Skeletal muscle tissue (tissue), 4 donors: Measurements from ENCODE around the gene SRSF4. TPM values are rescaled to one million over a fixed set of nuclear protein-coding genes. Genes with fewer than 3 reads are reported as not detected.

Experiments used
- H3K27ac ChIP-seq: one replicate; pipeline ENCODE4 v1.7.0; 2013; ENCODE audit warnings: mild to moderate bottlenecking, low read depth, low read length, inconsistent platforms
- H3K27me3 ChIP-seq, 3 donors: one replicate each; pipeline ENCODE4 v1.7.0; 2013; ENCODE audit warnings: low read length in 3 of 3; ENCODE audit not compliant: control insufficient read depth in 3 of 3, insufficient read depth in 3 of 3
- H3K36me3 ChIP-seq, 3 donors: one replicate each; pipeline ENCODE4 v1.7.0; 2013; ENCODE audit warnings: low read length in 3 of 3; ENCODE audit not compliant: control insufficient read depth in 3 of 3, insufficient read depth in 3 of 3
- H3K4me1 ChIP-seq, 3 donors: one replicate each; pipeline ENCODE4 v1.7.0; 2013; ENCODE audit warnings: low read length in 3 of 3, mild to moderate bottlenecking in 3 of 3; ENCODE audit not compliant: control insufficient read depth in 3 of 3, insufficient read depth in 3 of 3
- H3K4me3 ChIP-seq, 3 donors: one replicate each; pipeline ENCODE4 v1.7.0; 2013; ENCODE audit warnings: low read length in 3 of 3
- H3K9ac ChIP-seq, 3 donors: one replicate each; pipeline ENCODE4 v1.7.0; 2013; ENCODE audit warnings: low read length in 3 of 3, mild to moderate bottlenecking in 3 of 3, moderate library complexity in 2 of 3, low read depth in 1 of 3
- H3K9me3 ChIP-seq, 3 donors: one replicate each; pipeline ENCODE4 v1.7.0; 2013; ENCODE audit warnings: low read length in 3 of 3; ENCODE audit not compliant: control insufficient read depth in 3 of 3
- total RNA-seq: library from RNA; depleted of rRNA; stranded (reverse); fragments of >200 nt; gene quantifications from one replicate; pipeline ENCODE4 v1.2.3, GENCODE V29; 2014
- donor health status: Osteomylitis.

SRSF4 gene
- total RNA-seq, 1 donor from 2014 or later = 39.1 TPM

DNA sequence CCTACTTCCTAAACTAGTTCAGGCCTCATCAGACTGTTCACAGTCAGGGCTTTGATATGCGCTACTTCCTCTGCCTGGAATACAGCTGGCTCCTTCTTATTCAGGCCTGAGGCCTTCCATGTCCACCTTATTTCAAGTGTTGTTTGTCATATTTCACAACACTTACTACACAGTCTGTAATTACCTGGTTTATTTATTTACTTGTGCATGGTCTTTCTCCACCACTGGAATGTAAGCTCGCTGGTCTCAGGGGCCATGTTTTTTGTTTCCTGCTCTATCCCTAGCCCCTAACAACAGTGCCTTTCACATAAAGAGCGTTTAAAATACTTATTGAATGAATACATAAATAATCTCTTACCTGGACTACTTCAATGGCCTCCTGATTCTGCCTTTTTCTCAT is 4.6 kb upstream of the SRSF4 start:
- no peak overlapping the region for H3K9ac ChIP-seq
- H3K4me3 ChIP-seq = no peak overlapping the region
- H3K27me3 ChIP-seq = no peaks in the 10 kb centered on the region
- H3K27ac ChIP-seq = no peak overlapping the region
- H3K4me1 ChIP-seq = no peaks in the 10 kb centered on the region
- no peaks in the 10 kb centered on the region for H3K36me3 ChIP-seq
- no peaks in the 10 kb centered on the region for H3K9me3 ChIP-seq

- Histone ChIP-seq H3K27ac (no peak overlapping the region), H3K9ac (no peak overlapping the region), H3K9me3 (no peaks in the 10 kb centered on the region), H3K4me1 (peaks cover 14 to 25% (median 22%) of the 10 kb centered on the region in 3 donors), H3K36me3 (peaks cover 0 to 6% (median 0%) of the 10 kb centered on the region in 3 donors), H3K4me3 (no peak overlapping the region), H3K27me3 (no peaks in the 10 kb centered on the region)
Measured at GRCh38 chr1:29183287-29183686, 1.6 kb upstream of the SRSF4 start.

DNA sequence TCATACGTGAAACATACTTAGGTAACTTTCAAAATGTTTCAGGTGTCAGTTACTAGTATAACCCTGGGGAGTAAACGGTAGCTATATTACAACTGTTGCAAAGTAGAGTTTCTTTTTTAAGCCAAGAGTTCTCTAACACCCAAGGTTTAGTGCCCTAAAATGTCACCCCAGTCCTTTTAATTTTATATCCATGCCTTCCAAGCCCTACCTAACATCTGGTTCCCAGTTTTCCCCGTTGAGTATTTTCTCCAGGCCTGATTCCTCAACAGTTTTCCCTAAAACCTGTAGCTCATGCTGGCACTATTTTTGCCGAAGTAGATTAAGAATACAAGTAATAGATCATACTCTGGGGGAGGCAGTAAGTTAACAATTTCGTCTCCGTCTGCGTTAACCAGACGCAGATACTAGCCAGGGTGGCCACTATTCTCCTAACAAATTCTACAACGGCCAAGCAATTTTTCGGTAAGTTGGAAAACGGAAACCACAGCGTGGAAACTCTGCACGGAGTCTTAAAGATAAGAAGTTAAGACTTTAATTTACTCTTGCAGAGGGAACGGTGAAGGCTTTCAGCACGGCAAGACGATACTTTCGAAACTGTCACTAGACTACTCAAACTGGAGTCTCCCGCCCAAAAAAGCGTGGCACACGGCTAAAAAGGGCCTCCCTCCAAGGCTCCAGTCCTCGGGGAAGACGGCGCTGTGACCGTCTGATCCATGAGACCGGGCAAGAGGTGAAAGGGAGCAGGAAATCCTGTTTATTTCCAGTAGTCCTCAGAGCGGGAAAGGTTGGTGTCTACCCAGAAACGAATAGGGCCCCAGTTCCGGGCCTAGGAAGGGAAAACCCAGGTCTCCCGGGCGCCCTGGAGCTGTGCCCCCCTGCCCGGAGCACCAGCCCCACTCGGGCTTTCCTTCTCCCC is 945 bp downstream of the SRSF4 start:
- Histone ChIP-seq H3K4me1 (peaks cover 23 to 35% (median 28%) of the 10 kb centered on the region in 3 donors), H3K27ac (peak overlapping the region; percentile 100), H3K4me3 (peak overlapping the region; percentile 90 to 97 (median 94)), H3K27me3 (no peaks in the 10 kb centered on the region), H3K9ac (peak overlapping the region; percentile 96 to 100 (median 100)), H3K36me3 (peaks cover 0 to 6% (median 0%) of the 10 kb centered on the region in 3 donors), H3K9me3 (no peaks in the 10 kb centered on the region)

DNA sequence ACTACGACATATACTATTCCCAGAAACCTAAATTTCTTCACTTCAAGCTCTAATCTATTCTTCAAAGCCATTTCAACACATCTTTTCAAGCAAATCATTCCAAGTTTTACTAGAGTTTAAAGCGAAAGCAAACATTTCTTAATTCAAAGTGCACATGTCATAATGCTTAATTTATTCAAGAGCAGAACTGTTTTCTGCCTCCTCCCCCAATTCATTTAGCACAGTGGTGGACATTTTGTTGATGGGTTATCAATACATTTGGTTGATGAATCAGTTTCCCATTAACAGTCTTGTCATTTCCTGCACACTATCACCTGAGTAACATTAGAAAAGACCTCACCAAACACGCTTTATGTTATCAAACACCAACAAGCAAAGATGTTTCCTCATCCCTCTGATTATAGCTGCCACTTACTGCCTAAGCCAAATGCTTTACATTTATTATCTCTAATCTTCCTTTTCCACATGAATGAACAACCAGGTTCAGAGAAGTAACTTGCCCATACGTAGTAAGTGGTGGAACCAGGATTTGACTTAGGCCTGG is 2.0 kb downstream of the SRSF4 start:
- no peaks in the 10 kb centered on the region for H3K9me3 ChIP-seq
- peaks cover 23 to 35% (median 28%) of the 10 kb centered on the region in 3 donors for H3K4me1 ChIP-seq
- peak overlapping the region; percentile 100 for H3K27ac ChIP-seq
- H3K4me3 ChIP-seq = peak overlapping the region; percentile 90 to 97 (median 94)
- no peaks in the 10 kb centered on the region for H3K27me3 ChIP-seq
- peaks cover 0 to 6% (median 0%) of the 10 kb centered on the region in 3 donors for H3K36me3 ChIP-seq
- H3K9ac ChIP-seq = peak overlapping the region; percentile 96 to 100 (median 100)

DNA sequence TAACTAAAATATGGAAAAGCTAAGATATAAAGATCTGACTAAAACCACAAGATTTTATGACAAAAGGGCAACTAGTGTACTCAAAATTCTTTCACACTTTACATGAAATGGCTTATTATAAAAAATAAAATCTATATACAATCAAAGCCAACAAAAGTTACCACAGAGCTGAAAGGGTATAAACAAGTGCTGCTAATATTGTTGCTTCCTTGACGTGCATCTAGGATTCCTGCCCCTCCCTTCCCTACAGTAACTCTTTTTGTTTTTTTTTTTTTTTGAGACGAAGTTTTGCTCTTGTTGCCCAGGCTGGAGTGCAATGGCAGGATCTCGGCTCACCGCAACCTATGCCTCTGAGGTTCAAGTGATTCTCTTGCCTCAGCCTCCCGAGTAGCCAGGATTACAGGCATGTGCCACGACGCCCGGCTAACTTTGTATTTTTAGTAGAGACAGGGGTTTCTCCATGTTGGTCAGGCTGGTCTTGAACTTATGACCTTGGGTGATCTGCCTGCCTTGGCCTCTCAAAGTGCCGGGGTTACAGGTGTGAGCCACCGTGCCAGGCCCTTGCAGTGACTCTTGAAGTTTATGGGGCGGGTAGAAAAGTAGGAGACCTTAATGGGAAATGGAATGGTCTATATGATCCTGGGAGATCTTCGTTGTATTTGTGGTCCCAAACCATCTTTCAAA is 4.5 kb downstream of the SRSF4 start:
- Histone ChIP-seq H3K4me1 (peaks cover 23 to 39% (median 28%) of the 10 kb centered on the region in 3 donors), H3K4me3 (no peak overlapping the region), H3K36me3 (peaks cover 0 to 6% (median 4%) of the 10 kb centered on the region in 3 donors), H3K27me3 (no peaks in the 10 kb centered on the region), H3K27ac (peak overlapping the region; percentile 54), H3K9me3 (no peaks in the 10 kb centered on the region), H3K9ac (no peak overlapping the region)

- Histone ChIP-seq H3K4me3 (no peak overlapping the region), H3K9me3 (no peaks in the 10 kb centered on the region), H3K4me1 (peaks cover 23 to 42% (median 29%) of the 10 kb centered on the region in 3 donors), H3K9ac (no peak overlapping the region), H3K27me3 (no peaks in the 10 kb centered on the region), H3K36me3 (peaks cover 0 to 6% (median 4%) of the 10 kb centered on the region in 3 donors), H3K27ac (peak overlapping the region; percentile 11)
Measured at GRCh38 chr1:29176576-29176975, 5.1 kb downstream of the SRSF4 start.

GRCh38 chr1:29172415-29172939 is 9.2 kb downstream of the SRSF4 start:
- Histone ChIP-seq H3K4me1 (peaks cover 17 to 29% (median 21%) of the 10 kb centered on the region in 3 donors), H3K27me3 (no peaks in the 10 kb centered on the region), H3K9ac (no peak overlapping the region), H3K27ac (no peak overlapping the region), H3K4me3 (no peak overlapping the region), H3K36me3 (peaks cover 0 to 4% (median 3%) of the 10 kb centered on the region in 3 donors), H3K9me3 (no peaks in the 10 kb centered on the region)

GRCh38 chr1:29171521-29171920 is 10.2 kb downstream of the SRSF4 start:
- Histone ChIP-seq H3K36me3 (peaks cover 2 to 8% (median 8%) of the 10 kb centered on the region in 3 donors), H3K4me1 (peaks cover 18 to 29% (median 19%) of the 10 kb centered on the region in 3 donors), H3K27ac (no peak overlapping the region), H3K9me3 (no peaks in the 10 kb centered on the region), H3K4me3 (peak overlapping the region in 1 of 3 donors; percentile 9), H3K27me3 (no peaks in the 10 kb centered on the region), H3K9ac (no peak overlapping the region)

DNA sequence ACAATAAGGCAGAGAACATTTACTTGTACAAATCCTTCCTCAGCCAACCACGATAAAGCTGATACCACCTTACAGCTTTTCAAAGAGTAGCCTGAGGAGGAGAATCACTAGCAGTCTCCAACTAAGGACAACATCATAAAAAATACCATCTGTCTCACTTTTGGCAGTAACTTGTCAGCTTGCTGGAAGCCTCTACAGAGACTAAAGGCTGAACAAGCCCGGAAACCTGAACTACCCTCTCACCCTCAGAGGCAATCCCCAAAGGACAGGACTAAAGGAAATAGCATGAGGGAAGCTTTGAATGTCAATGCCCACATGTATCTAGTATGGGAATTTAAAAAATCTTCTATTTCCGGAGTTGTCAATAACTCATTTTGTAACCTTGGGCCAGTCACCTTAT is 10.6 kb downstream of the SRSF4 start:
- Histone ChIP-seq H3K4me1 (peaks cover 17 to 32% (median 21%) of the 10 kb centered on the region in 3 donors), H3K9ac (no peak overlapping the region), H3K36me3 (peaks cover 5 to 12% (median 12%) of the 10 kb centered on the region in 3 donors), H3K9me3 (no peaks in the 10 kb centered on the region), H3K27me3 (no peaks in the 10 kb centered on the region), H3K4me3 (no peak overlapping the region), H3K27ac (peak overlapping the region; percentile 10)
